Measurements from ENCODE around the gene IRX6.

The IRX6 gene

DNA sequence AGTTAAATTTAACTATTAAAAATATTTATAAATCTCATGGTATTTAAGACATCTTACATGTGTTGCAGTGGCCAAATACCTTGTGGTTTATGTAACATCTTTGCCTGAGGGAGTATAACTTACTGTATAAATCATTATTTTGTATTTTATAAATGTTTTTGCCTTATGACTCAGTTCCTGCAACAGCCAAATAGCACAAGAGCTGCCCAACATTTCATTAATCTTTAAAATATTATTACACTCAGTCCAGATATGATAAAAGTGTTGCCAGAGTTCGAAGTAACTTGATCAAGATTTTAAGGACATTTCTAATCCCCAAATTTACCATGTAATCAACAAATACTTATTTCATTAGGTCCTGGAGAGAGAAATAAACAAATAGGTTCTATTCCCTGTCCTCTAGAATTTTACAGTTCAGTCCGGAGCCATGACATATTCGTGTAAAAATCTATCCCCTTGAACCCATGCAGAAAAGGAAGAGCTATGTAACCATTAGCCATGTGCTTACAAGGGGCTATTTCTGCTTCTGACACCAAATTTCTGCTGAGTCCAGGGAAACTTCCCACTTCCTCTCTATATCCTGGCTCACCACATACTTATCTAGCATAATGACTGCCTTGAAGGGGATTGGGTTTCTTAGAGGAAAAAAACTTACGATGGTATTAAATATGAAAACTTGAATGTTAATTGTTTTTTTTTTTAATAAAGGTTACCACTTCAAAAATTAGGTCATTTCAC is 44.0 kb downstream of the IRX6 start:
- DNase-seq, result no peak

GRCh38 chr16:55369151-55369550 is 45.1 kb downstream of the IRX6 start:
- DNase-seq, result no peak

DNA sequence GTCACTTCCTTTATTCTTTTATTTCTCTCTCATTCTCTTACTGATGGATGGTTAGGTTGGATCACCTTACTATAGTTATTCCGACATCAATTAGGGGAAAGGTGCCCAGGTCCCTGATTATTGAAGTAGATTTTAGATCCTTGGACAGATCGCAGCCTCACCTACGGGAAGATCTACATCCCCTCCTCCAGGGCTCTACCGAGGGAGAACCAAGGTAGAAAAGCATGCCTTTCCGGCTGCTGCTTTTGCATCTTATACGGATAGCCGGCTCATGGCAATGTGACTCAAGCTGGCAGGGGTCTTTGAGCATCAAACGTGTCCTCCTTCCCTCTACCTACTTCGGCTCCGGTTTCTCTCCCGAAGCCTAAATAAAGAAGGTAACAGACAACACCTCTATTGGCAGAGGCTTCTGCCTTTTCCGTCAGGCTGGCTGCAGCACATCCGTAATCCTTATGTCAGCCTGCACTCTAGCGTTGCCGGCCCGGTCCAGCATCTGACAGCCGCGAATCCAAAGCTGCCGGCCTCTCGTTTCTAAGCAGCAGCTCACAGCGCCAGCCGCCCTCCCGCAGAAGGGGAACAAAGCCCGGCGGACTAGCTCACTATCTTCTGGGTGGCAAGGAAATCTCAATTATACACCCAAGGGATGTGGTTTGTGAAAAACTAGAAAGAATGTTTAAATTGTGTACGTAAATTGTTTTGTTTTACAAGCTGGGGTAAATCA is 46.9 kb downstream of the IRX6 start:
- DNase-seq, result peak in 1 of 5 experiments; percentile 4

DNA sequence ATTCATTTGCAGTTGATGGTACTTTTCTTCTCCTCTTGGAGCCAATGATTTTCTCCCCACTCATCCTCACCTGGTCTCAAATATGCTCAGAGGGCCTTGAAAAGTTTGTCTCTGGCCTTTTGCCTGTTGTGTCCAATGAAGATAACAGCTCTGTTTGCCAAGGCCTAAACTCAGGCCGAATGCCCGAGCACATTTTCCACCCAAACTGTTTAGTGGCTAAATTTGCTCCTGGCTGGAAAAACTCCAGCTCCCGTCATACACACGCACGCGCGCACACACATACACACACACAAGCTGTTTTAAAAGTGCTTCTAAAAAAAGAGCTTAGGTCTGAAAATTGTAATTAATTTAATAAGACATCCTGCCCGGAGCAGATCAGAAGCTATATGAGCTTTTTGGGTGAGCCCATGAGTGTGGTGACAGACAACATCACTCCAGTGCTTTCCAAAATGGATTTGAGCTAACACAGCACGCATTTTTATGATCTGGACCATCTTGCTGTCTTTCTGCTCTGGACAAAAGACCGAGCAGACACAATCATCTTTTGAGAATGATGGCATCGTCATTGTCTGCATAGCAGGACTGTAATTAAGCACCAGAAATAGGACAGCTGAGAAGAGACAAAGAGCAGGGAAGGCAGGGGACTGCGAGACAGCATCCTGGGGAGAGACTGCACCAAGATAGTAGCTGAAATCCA is 48.9 kb downstream of the IRX6 start:
- DNase-seq, result no peak

- no peak for DNase-seq
Measured at GRCh38 chr16:55373489-55373832, 49.5 kb downstream of the IRX6 start.

DNA sequence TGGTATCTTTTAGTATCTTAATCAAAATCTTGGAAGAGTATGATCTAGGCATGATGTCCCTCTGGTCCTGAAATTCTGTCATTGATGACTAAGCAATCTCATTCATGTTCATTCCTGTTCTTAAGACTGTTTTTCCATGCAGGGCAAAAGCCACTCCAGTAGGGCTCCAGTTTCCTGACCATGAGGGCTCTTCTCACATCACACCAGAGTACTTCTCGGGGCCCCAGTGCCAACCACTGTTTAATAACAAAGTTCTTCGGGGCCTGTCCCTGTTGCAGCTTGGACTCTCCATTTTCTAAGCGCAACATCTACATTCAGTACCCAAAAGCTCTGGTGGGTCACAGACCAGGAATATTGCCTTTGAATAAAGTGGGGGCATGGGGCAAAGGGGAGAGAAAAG is 52.0 kb downstream of the IRX6 start:
- DNase-seq, result no peak

DNA sequence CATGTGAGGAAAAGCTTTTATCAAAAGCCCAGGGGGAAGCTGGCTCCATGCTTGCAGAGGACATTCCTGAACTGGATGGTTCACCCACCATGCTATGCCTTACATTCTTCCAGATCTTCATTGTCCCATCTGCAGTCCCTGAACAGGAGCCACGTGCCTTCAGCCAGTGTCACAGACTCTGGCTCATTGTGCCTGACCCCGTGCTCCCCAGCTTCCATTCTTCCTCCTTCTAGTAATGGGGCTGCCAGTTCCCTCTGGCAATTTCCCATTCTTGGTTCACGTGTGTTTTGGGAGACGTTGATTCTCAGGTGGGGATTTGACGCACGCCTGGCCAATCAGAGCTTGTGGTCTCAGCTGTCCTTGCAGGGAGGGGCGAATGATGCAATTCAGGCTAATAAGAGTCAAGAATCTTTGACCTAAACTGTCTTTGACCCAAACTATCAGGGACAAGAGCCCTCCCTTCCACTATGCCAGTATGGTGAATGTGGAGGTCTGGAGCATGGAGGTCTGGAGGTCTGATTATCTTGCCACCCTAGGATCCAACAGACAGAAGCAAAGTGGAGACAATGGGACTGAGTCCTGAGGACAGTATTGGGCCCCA is 52.7 kb downstream of the IRX6 start:
- DNase-seq, result no peak

DNA sequence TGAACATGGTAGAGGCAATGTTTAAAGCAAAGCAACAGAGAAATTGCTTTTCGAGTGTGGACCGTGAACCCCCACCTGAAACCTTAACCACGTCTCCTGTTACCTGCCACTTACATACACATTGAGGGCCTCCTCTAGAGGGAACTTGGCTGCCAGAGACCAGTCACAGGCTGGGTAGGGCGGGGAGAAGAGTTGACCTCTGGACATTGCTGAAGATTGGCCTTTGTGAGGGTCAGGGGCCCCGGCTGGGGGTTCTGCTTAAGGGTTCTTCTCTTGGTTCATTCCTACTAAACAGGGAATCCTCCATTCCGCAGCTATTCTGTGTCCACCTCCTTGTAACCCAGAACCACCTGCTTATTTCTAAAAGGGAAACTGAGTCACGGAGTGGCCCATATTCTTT is 53.8 kb downstream of the IRX6 start:
- no peak for DNase-seq

DNA sequence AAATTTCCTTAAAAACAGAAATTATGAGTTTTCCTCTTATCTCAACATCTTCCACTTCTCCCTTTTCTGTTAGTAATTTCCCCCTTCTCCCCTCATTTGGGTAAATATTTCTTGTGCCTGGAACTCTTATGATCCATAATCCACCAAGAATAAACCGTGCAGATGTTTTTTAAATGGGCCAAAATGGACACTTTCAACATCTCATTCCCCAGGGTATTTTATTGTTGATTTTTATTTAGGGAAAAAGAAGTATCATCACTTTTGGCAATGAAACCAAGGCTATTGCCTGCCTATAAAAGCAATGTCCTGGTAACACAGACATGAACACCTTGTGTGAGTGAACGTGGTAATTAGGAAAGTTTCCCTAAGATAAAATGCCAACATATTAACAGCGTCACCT is 54.6 kb downstream of the IRX6 start:
- no peak for DNase-seq

DNA sequence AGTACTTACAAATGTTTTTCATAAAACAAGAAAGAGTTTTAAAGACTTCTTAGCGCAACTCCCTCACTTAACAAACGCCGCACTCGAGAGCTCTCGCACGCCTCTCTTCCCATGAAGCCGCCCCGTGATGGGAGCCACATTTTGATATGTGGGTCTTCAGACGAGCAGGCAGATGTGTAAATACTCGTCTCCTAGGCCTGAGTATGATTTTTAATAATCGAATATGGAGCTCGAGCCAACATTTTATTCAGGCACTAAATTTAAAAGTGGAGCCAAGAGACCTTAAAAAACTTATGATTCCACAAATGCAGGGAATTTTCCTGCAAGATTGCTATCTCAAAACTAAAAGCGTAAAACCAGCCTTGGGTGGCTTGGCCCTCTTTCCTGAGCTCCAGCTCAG is 55.4 kb downstream of the IRX6 start:
- DNase-seq, result no peak

DNA sequence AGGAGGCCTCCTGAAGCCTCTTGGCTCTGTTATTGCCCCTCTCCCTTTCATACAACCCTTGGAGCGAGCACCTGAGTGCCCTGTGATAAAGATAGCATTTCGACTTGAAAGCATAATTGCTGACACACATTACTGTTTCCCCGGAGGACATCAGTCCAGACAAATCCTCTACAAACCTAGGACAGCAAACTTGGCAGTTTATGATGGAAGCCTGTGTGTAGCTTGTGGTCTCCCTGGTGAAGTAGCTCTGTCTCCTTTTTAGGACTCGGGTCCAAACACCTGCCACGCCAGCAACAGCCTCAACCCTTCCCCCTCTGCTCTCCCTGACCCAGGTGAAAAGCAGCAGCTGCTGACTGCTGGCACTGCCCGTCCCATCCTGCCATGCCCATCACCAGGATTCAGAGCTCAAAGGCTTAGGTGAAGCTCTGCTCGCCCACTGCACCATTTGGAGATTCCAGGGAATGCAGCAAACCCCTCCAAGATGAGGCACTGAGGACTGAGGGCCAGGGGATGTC is 55.9 kb downstream of the IRX6 start:
- DNase-seq, result no peak

Measured in T-helper 2 cell (primary cell).